Mucosa of descending colon (tissue), 3 donors: ENCODE results near the gene MTMR1. TPM values are rescaled to one million over a fixed set of nuclear protein-coding genes. Genes with fewer than 3 reads are reported as not detected.

Source experiments
- ATAC-seq: fragments of 200-7000 bp; cut with Tn5 transposase; one replicate; pipeline ENCODE4 v1.9.1; 2020; ENCODE audit warnings: mild to moderate bottlenecking, moderate library complexity
- DNase-seq, 3 donors: peaks; one replicate each; pipeline ENCODE4 v3.0.0-alpha.2; 2020
- H3K36me3 ChIP-seq: fragments of 200-600 bp; one replicate; pipeline ENCODE4 v1.8.0; 2021; ENCODE audit warnings: low read depth, mild to moderate bottlenecking
- H3K4me1 ChIP-seq: fragments of 200-600 bp; one replicate; pipeline ENCODE4 v1.8.0; 2021; ENCODE audit warnings: low read depth, mild to moderate bottlenecking
- H3K4me3 ChIP-seq: fragments of 200-600 bp; one replicate; pipeline ENCODE4 v1.8.0; 2021; ENCODE audit warnings: mild to moderate bottlenecking
- H3K9me3 ChIP-seq: fragments of 200-600 bp; one replicate; pipeline ENCODE4 v1.8.0; 2021; ENCODE audit warnings: mild to moderate bottlenecking
- intact Hi-C, 2 donors: fragments of 100-400 bp; cut with DNase I in 1 of 2; cut with micrococcal nuclease in 1 of 2; formaldehyde crosslinking; loops; one replicate each; pipeline versions ENCODE4 v1.11.0 to v1.11.1; 2022; cut with DNase I, micrococcal nuclease
- total RNA-seq, 3 donors: library from RNA; stranded (reverse); fragmentation: NEBNext Ultra II Directional in 2 of 3; extraction: Animal tissue kit (Norgen Biotek cat#: 25700) in 2 of 3; gene quantifications; one replicate each; pipeline versions ENCODE4 v1.2.1 to v1.2.4, GENCODE V29; 2021 to 2023
- TF ChIP-seq, protein P1 (sequence below): fragments of 200-600 bp; IDR thresholded peaks from one replicate; pipeline ENCODE4 v1.8.0; 2022; ENCODE audit warnings: antibody characterized with exemption, mild to moderate bottlenecking
- donor health status: DM: no; HTN: no; CAD: no; lungs with moderate emphysema.
- donor health status: DM: no; HTN: no; CAD: no.
- donor health status: DM: no; HTN: yes; CAD: no.

MTMR1 gene
- total RNA-seq, 3 donors from 2014 or later: 14.4 to 20.2 (median 17.6) TPM

DNA sequence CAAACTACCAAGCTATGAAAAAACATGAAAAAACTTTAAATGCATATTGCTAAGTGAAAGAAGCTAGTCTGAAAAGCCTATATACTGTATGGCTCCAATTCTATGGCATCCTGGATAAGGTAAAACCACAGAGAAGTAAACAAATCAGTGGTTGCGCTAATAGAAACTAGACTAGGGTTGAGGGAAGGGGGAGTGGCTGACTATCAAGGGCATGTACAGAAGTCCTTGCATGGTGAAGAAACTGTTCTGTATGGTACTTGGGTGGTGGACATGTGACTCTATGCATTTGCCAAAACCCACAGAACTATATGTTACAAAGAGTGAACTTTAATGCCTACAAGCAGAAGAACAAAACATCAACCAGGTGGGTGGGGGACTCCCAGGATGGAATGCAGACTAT, 96.8 kb downstream of the MTMR1 start:
- intact Hi-C loops: no loop called here
- no peaks in the 10 kb centered on the region for H3K4me1 ChIP-seq
- TF ChIP-seq, protein P1, sequence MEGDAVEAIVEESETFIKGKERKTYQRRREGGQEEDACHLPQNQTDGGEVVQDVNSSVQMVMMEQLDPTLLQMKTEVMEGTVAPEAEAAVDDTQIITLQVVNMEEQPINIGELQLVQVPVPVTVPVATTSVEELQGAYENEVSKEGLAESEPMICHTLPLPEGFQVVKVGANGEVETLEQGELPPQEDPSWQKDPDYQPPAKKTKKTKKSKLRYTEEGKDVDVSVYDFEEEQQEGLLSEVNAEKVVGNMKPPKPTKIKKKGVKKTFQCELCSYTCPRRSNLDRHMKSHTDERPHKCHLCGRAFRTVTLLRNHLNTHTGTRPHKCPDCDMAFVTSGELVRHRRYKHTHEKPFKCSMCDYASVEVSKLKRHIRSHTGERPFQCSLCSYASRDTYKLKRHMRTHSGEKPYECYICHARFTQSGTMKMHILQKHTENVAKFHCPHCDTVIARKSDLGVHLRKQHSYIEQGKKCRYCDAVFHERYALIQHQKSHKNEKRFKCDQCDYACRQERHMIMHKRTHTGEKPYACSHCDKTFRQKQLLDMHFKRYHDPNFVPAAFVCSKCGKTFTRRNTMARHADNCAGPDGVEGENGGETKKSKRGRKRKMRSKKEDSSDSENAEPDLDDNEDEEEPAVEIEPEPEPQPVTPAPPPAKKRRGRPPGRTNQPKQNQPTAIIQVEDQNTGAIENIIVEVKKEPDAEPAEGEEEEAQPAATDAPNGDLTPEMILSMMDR: no peak
- H3K9me3 ChIP-seq: no peaks in the 10 kb centered on the region
- DNase-seq (no peak), ATAC-seq (no peak)
- no peaks in the 10 kb centered on the region for H3K36me3 ChIP-seq
- H3K4me3 ChIP-seq: no peak overlapping the region

DNA sequence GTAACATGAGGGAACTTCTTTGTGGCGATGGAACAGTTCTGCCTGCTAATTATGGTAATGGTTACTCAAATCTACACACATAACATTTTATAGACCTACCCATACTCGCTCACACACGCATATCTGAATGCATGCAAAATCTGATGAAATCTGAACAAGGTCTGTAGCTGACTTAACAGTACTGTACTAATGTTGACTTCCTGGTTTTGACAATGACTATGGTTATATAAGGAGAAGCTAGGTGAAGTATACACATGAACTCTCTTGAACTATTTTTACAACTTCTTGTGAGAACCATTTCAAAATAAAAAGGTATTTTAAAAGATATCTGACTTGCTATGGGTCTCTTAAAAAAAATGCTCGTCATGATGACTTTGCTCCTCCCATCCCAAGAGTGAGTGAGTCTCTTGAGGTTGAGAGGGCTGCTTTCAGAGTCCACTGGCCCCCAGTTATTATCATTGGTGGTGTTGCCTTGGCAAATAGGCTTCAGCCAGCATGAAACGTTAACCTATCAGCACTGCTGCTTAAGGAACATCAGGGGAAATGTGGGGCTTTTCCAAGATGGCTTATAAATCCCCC, 99.8 kb downstream of the MTMR1 start:
- Histone ChIP-seq H3K9me3 (no peaks in the 10 kb centered on the region), H3K4me3 (no peak overlapping the region), H3K36me3 (no peaks in the 10 kb centered on the region), H3K4me1 (no peaks in the 10 kb centered on the region)
- TF ChIP-seq, protein P1: no peak
- DNase-seq: no peak
- intact Hi-C loops: no loop called here
- ATAC-seq: peak; percentile 86

DNA sequence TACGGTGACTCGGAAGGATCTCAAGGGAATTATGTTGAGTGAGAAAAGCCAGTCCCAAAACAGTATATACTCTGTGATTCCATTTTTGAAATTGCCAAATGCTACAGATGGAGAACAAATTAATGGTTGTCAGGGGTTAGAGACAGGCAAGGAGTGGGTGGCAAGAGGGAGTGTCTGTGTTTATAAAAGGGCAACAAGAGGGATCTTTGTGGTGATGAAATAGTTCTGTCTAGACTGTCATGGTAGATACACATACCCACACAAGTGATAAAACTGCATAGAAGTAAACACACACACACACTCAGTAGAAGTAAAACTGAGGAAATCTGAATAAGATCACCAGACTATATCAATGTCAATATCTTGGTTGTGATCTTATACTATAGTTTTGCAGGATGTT, 112.5 kb downstream of the MTMR1 start:
- no peak overlapping the region for H3K4me3 ChIP-seq
- H3K9me3 ChIP-seq: no peaks in the 10 kb centered on the region
- TF ChIP-seq, protein P1: no peak
- intact Hi-C loops: no loop called here
- ATAC-seq (no peak), DNase-seq (no peak)
- no peaks in the 10 kb centered on the region for H3K4me1 ChIP-seq
- H3K36me3 ChIP-seq: no peaks in the 10 kb centered on the region

DNA sequence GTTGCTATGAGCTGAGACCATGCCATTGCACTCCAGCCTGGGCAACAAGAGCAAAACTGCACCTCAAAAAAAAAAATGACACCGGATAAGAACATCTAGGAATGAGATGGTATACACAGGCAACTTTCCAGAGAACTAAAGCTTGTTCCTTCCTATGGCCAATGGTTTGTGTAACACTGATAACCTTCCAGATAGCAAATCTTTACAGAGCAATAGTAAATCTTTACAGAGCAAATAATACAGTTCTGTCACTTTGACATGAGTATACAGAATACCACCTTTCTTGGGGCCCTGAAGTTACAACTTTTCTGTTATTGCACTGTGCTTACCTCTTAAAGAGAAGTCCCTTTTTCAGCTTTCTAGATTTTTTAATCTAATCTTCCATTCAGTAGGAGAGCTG, 113.6 kb downstream of the MTMR1 start:
- Histone ChIP-seq H3K36me3 (no peaks in the 10 kb centered on the region), H3K4me1 (no peaks in the 10 kb centered on the region), H3K9me3 (no peaks in the 10 kb centered on the region), H3K4me3 (no peak overlapping the region)
- DNase-seq: no peak
- peak; percentile 22 for ATAC-seq
- TF ChIP-seq, protein P1: no peak
- intact Hi-C loops: no loop called here

DNA sequence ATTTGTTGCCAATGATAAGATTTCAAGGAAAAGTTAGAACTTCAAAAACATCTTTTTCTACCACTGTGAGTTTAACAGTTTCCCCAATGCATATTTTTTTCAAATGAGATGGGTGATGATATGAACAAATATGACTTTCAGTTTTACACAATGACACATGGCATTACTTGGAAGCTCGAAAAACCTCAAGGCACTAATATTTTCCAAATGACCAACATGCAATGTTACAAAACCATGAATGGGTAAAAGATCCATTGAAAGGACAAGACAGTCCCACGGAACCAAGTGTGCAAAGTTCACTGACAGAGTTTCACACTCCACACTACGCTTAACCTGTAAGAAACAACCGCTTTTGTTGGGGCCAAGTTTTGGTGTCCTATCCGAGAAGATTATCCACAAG, 120.7 kb downstream of the MTMR1 start:
- H3K4me3 ChIP-seq: no peak overlapping the region
- H3K36me3 ChIP-seq: no peaks in the 10 kb centered on the region
- no peak for DNase-seq
- H3K9me3 ChIP-seq: no peaks in the 10 kb centered on the region
- TF ChIP-seq, protein P1: no peak
- ATAC-seq: no peak
- H3K4me1 ChIP-seq: no peaks in the 10 kb centered on the region
- intact Hi-C loops: no loop called here

Other genes with a start within 250 kb of the MTMR1 start
- gene MTM1, start 124.8 kb upstream of the MTMR1 start, total RNA-seq: 10 to 100 TPM; 42.2 to 77.3 (median 56.9) TPM
- 10 to 100 TPM; 12.3 to 48.0 (median 15.6) TPM for gene CD99L2, start 205.3 kb downstream of the MTMR1 start, total RNA-seq